Sciatic nerve (tissue), 2 donors: ENCODE results near the gene PPP3CA. TPM values are rescaled to one million over a fixed set of nuclear protein-coding genes. Genes with fewer than 3 reads are reported as not detected.

ENCODE experiments used
- ATAC-seq: fragments of 200-7000 bp; cut with Tn5 transposase; one replicate; pipeline ENCODE4 v1.9.1; 2020; ENCODE audit warnings: mild to moderate bottlenecking, moderate library complexity
- DNase-seq: peaks from one replicate; pipeline ENCODE4 v3.0.0-alpha.2; 2020; ENCODE audit warnings: low spot score
- intact Hi-C: fragments of 100-400 bp; cut with DNase I; formaldehyde crosslinking; loops from one replicate; pipeline ENCODE4 v1.14.2; 2022
- total RNA-seq: library from RNA; stranded (reverse); fragmentation: NEBNext Ultra II Directional; extraction: Animal tissue kit (Norgen Biotek cat#: 25700); gene quantifications from one replicate; pipeline ENCODE4 v1.2.1, GENCODE V29; 2021
- donor health status: DM: no; HTN: no; CAD: no.
- donor health status: DM: no; HTN: no; CAD: no.

Gene PPP3CA
- total RNA-seq, 1 donor from 2014 or later: 56.8 TPM

- DNase-seq (no peak), ATAC-seq (no peak)
- intact Hi-C loops: no loop called here
Observed at GRCh38 chr4:101055392-101055791, 291.9 kb downstream of the PPP3CA start.

- no peak for DNase-seq
- ATAC-seq: no peak
- intact Hi-C loops: no loop called here
Observed at GRCh38 chr4:101050837-101051205, 296.5 kb downstream of the PPP3CA start.

GRCh38 chr4:101050088-101050836 lies 297.1 kb downstream of the PPP3CA start:
- no peak for ATAC-seq
- no peak for DNase-seq
- intact Hi-C loops: no loop called here

- intact Hi-C loops: no loop called here
- DNase-seq (no peak), ATAC-seq (no peak)
Observed at GRCh38 chr4:101049549-101050001, 297.8 kb downstream of the PPP3CA start.

- intact Hi-C loops: no loop called here
Observed at GRCh38 chr4:101044766-101045165, 302.6 kb downstream of the PPP3CA start.

GRCh38 chr4:101042847-101043246 lies 304.5 kb downstream of the PPP3CA start:
- intact Hi-C loops: no loop called here
- DNase-seq (no peak), ATAC-seq (no peak)

More at GRCh38 chr4:101044766-101045165, 302.6 kb downstream of the PPP3CA start:
- ATAC-seq: no peak
- DNase-seq: no peak

GRCh38 chr4:101040776-101041175 lies 306.6 kb downstream of the PPP3CA start:
- ATAC-seq: no peak
- intact Hi-C loops: no loop called here

DNA sequence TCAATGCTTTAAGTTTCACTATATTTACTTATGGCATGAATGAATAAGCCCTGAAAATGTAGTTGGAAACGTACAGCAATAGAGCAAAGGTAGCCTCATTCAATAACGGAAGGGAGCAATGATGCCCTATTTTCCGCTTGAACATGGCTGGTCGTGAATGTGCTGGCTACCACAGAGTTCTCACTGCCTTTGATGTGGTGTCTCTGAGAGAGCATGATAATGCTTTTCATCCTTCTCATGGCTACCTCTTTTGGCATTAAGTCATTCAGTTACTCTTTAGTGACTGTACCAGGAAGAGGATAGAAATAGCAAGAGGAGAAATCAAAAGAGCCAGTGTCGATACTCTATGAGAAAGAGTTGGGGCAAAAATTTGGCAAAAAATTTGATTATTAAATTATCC lies 308.0 kb downstream of the PPP3CA start:
- intact Hi-C loops: no loop called here

More at GRCh38 chr4:101040776-101041175, 306.6 kb downstream of the PPP3CA start:
- DNase-seq: no peak

DNA sequence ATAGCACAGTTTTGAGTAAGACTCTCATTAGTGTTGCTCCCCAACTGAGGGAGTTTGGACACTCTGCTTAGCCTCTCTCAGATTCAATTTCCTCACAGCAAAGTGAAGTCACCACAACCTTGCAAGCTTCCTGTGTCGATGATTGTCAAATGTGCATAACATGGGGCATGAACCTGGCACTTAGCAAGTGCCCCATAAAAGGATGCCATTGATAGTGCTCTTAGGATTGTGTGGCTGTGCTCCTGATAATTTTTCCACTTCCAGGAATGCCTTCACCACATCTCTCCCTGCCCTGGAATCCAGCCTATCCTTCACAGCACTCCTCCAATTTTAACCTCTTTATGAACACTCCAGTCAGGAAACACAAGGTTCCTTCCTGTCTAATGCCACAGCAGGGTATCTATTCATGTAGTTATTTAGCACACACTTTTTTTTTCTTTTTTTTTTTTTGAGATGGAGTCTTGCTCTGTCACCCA lies 309.4 kb downstream of the PPP3CA start:
- ATAC-seq (no peak), DNase-seq (no peak)
- intact Hi-C loops: no loop called here

More for the DNA sequence above, 308.0 kb downstream of the PPP3CA start:
- ATAC-seq (no peak), DNase-seq (no peak)

- ATAC-seq (no peak), DNase-seq (no peak)
- intact Hi-C loops: no loop called here
Observed at GRCh38 chr4:101037249-101037648, 310.1 kb downstream of the PPP3CA start.

DNA sequence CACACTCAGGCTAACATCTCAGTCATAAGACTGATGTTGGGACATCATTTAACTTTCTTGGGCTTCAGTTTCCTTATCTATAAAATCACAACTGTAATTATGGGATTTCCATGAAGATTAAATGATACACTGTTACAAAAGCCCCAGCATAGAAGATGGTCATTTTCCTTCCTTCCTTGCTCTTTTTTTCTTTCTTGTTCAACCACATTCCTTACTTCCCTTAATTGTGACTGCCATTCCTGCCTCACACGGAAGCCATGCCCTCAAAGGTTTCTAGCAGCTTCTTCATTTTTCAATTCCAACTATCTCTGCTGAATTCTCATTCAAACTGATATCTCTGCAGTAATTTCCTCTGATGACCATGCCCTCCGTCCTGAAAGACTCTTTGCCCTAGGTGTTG lies 311.8 kb downstream of the PPP3CA start:
- intact Hi-C loops: no loop called here
- no peak for ATAC-seq
- no peak for DNase-seq

- no peak for ATAC-seq
- DNase-seq: no peak
- intact Hi-C loops: no loop called here
Observed at GRCh38 chr4:101033986-101034385, 313.3 kb downstream of the PPP3CA start.

- intact Hi-C loops: no loop called here
- ATAC-seq (no peak), DNase-seq (no peak)
Observed at GRCh38 chr4:101032541-101032940, 314.8 kb downstream of the PPP3CA start.

GRCh38 chr4:101031971-101032370 lies 315.4 kb downstream of the PPP3CA start:
- ATAC-seq (no peak), DNase-seq (no peak)
- intact Hi-C loops: no loop called here

DNA sequence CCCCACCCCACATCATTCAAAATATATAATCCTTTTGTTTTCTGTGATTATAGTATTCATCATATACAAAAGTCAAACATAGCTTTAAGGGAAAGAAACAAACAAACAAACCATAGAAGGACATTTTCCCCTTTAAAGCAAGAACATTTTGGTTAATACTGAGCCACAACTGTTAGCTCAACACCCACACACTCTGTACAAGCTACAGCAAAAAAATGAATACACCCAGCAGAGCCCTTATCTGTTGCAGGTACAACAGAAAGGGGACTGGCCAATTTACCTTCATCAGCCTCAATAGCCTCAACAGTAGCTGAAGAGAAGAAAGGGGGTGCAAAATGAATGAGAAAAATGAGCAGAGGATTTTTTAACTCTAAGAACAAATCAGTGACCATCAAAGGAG lies 318.4 kb downstream of the PPP3CA start:
- DNase-seq: no peak
- ATAC-seq: no peak
- intact Hi-C loops: no loop called here

- DNase-seq (no peak), ATAC-seq (no peak)
- intact Hi-C loops: no loop called here
Observed at GRCh38 chr4:101027721-101028120, 319.6 kb downstream of the PPP3CA start.

GRCh38 chr4:101025755-101026154 lies 321.6 kb downstream of the PPP3CA start:
- DNase-seq (no peak), ATAC-seq (no peak)
- intact Hi-C loops: no loop called here

DNA sequence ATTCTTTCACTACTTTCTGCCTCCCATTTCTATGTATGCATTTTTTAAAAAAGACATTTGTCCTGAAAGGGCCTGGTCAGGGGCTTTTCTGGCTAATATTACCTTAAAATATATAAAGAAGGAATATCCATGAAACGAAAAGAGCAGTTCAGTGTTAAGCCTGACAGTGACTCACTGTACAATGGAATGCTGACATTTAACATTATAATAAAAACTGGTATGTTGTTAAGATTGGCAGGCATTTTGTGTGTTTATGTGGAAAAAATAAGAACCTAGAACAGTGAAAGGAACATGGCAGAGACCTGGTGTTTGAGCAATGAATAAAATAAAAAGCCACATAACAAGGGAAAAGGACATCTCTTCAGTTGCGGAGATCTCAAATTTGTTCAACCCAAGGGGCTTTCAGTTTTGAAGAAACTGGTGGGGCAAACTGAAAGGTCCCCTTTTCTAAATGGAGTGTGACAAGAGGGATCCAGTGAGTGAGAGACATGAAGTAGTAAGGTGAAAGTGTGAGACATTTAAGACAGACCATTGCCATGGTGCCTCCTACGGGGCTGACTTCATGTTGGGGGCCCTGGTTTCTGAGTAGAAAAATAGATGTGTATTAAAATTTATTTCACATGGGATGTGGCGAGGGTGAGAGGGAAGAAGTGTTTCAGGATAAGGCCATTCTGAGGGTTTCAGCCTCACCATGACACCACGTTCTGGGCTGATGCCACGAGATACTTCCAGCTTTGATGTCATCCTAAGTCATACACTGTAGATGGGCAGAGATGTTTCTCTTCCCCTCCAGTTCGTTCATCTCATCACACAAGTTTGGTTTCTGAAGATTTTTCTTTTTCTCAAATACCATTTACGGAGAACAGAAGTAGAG lies 324.9 kb downstream of the PPP3CA start:
- intact Hi-C loops: no loop called here
- ATAC-seq (no peak), DNase-seq (no peak)

DNA sequence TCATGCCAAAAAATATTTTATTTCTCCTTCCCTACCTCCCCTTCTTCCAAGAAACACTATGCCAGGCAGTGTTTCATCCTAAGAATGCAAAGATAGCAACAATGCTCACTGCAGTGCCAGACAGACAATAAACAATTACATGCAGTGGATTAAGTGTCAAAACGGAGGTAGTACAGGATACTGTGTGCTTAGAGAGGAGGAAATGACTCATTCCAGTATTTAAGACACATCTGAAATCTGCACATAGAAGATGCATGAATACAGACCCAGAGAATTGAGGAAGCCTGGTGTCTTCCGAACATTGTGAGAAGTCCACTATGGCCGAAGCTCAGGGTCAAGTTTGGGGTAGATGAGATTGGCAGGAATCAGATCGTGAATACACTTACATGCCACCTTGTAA lies 326.4 kb downstream of the PPP3CA start:
- peak; percentile 49 for ATAC-seq

DNA sequence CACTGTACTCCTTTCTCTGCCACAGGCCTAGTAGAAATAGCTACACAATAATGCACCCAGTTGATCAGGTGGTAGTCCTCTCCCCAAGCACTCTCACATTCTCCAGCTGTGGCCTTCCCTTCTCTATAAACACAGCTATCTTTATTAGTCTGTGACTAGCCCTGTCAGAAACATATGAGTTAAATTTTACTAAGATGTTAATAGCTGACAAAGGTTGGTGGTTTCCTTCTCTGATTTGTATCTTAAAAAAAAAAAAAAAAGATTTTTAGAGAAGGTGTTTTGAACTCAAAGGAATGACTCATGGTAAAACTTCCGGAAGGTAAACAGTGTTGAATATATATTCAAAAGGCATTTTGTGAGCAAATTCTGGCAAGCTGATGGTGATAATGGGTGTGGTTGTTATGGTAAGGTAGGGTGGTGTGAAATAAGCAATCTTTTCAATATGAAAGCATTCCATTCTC lies 327.4 kb downstream of the PPP3CA start:
- DNase-seq (no peak), ATAC-seq (no peak)
- intact Hi-C loops: no loop called here

More for the DNA sequence above, 326.4 kb downstream of the PPP3CA start:
- DNase-seq: no peak
- intact Hi-C loops: no loop called here
